Chondrocyte (in vitro differentiated cells): ENCODE measurements around the gene HEATR1. TPM values are rescaled to one million over a fixed set of nuclear protein-coding genes. Genes with fewer than 3 reads are reported as not detected.
A peak's percentile ranks its signal among the peaks of the same experiment; 100 is the strongest.

ENCODE experiments used
- DNase-seq: peaks from one replicate; pipeline ENCODE4 v3.0.0; 2021; ENCODE audit warnings: mixed read lengths, low spot score
- H3K27ac Mint-ChIP-seq: one replicate; pipeline ENCODE4 v1.8.0; 2021; ENCODE audit warnings: mild to moderate bottlenecking, moderate library complexity, mixed read lengths; ENCODE audit not compliant: unreplicated experiment
- H3K27me3 Mint-ChIP-seq: 2 replicates; pipeline ENCODE4 v1.8.0; 2021; ENCODE audit warnings: low read depth, mixed read lengths
- H3K36me3 Mint-ChIP-seq: 2 replicates; pipeline ENCODE4 v1.8.0; 2021; ENCODE audit warnings: low read depth, mixed read lengths
- H3K4me1 Mint-ChIP-seq: 2 replicates; pipeline ENCODE4 v1.8.0; 2021; ENCODE audit warnings: low read depth, mild to moderate bottlenecking, mixed read lengths
- H3K4me3 Mint-ChIP-seq: one replicate; pipeline ENCODE4 v1.8.0; 2021; ENCODE audit warnings: mild to moderate bottlenecking, moderate library complexity, mixed read lengths; ENCODE audit not compliant: unreplicated experiment
- H3K9me3 Mint-ChIP-seq: 2 replicates; pipeline ENCODE4 v1.8.0; 2021; ENCODE audit warnings: low read depth, mixed read lengths
- CTCF ChIP-seq: fragments of 200-600 bp; sonication (generic); IDR thresholded peaks from 2 replicates; pipeline ENCODE4 v1.5.0; 2021; ENCODE audit warnings: antibody characterized with exemption, mild to moderate bottlenecking, moderate library complexity
- total RNA-seq: library from RNA; stranded (reverse); gene quantifications from 3 replicates; pipeline ENCODE4 v1.2.1, GENCODE V29; 2021

HEATR1 gene
- total RNA-seq, 1 donor from 2014 or later: 23.2 TPM

GRCh38 chr1:236522937-236523703 is 81.2 kb downstream of the HEATR1 start:
- peaks cover 22% of the 10 kb centered on the region for H3K4me1 Mint-ChIP-seq
- DNase-seq: no peak
- no peaks in the 10 kb centered on the region for H3K9me3 Mint-ChIP-seq
- peaks cover 8% of the 10 kb centered on the region for H3K36me3 Mint-ChIP-seq
- no peak for TF ChIP-seq CTCF
- H3K4me3 Mint-ChIP-seq: peak overlapping the region; percentile 84
- H3K27ac Mint-ChIP-seq: peak overlapping the region; percentile 96
- H3K27me3 Mint-ChIP-seq: no peaks in the 10 kb centered on the region

GRCh38 chr1:236520445-236521005 is 83.8 kb downstream of the HEATR1 start:
- DNase-seq: no peak
- H3K36me3 Mint-ChIP-seq: no peaks in the 10 kb centered on the region
- H3K4me3 Mint-ChIP-seq: no peak overlapping the region
- H3K27ac Mint-ChIP-seq: no peak overlapping the region
- no peaks in the 10 kb centered on the region for H3K9me3 Mint-ChIP-seq
- H3K4me1 Mint-ChIP-seq: peaks cover 47% of the 10 kb centered on the region
- TF ChIP-seq CTCF: no peak
- H3K27me3 Mint-ChIP-seq: no peaks in the 10 kb centered on the region

- no peak for TF ChIP-seq CTCF
- Mint-ChIP-seq H3K4me1 (peaks cover 43% of the 10 kb centered on the region), H3K9me3 (no peaks in the 10 kb centered on the region), H3K27ac (peak overlapping the region; percentile 84), H3K4me3 (no peak overlapping the region), H3K36me3 (no peaks in the 10 kb centered on the region), H3K27me3 (no peaks in the 10 kb centered on the region)
- DNase-seq: no peak
Measured at GRCh38 chr1:236518322-236518721, 86.0 kb downstream of the HEATR1 start.

- Mint-ChIP-seq H3K4me3 (no peak overlapping the region), H3K36me3 (no peaks in the 10 kb centered on the region), H3K9me3 (no peaks in the 10 kb centered on the region), H3K4me1 (peaks cover 43% of the 10 kb centered on the region), H3K27ac (peak overlapping the region; percentile 84), H3K27me3 (no peaks in the 10 kb centered on the region)
- no peak for TF ChIP-seq CTCF
- DNase-seq: no peak
Measured at GRCh38 chr1:236516929-236517704, 87.2 kb downstream of the HEATR1 start.

GRCh38 chr1:236515443-236515958 is 88.8 kb downstream of the HEATR1 start:
- Mint-ChIP-seq H3K4me3 (no peak overlapping the region), H3K27ac (peak overlapping the region; percentile 67), H3K4me1 (peaks cover 41% of the 10 kb centered on the region), H3K36me3 (no peaks in the 10 kb centered on the region), H3K9me3 (no peaks in the 10 kb centered on the region), H3K27me3 (no peaks in the 10 kb centered on the region)
- DNase-seq: no peak
- no peak for TF ChIP-seq CTCF
